A549 (cell line): ENCODE data around the gene LAMTOR2. TPM values are rescaled to one million over a fixed set of nuclear protein-coding genes. Genes with fewer than 3 reads are reported as not detected.
A peak's percentile ranks its signal among the peaks of the same experiment; 100 is the strongest.

Experiments
- ATAC-seq, 2 experiments: fragments of 200-7000 bp in 1 of 2; fragments of >200 bp in 1 of 2; cut with Nextera tagmentation in 1 of 2; cut with Tn5 transposase in 1 of 2; 3 replicates each; pipeline versions ENCODE4 v1.8.0 to v1.9.1; 2018 to 2020; ENCODE audit warnings: mild to moderate bottlenecking in 1 of 2, moderate library complexity in 1 of 2
- CTCF ChIA-PET: fragments of 300-600 bp; sonication (Branson Sonifier 250); formaldehyde crosslinking; extraction: SDS; loops from one replicate; lab custom pipeline; 2021; ENCODE audit warnings: antibody characterized with exemption, inconsistent platforms; lab: Yijun Ruan, JAX
- POLR2A ChIA-PET: fragments of 350-600 bp; formaldehyde crosslinking; extraction: SDS; loops from one replicate; lab custom pipeline; 2021; ENCODE audit warnings: antibody characterized with exemption, inconsistent platforms; lab: Yijun Ruan, JAX
- DNase-seq, 2 experiments: peaks; one replicate each; pipeline versions ENCODE4 v3.0.0 to v3.0.0-alpha.2; 2011 to 2016; ENCODE audit warnings: low read depth in 1 of 2, low spot score in 1 of 2
- FAIRE-seq: peaks from 2 replicates; lab custom pipeline; 2011; peaks lifted over from hg19 to GRCh38; lab: Jason Lieb, UNC
- H3K27ac ChIP-seq, 2 experiments: fragments of >200 bp; sonication (Bioruptor Twin); formaldehyde crosslinking; 3 replicates each; pipeline ENCODE4 v1.5.1; 2016 to 2017
- H3K4me1 ChIP-seq: fragments of >200 bp; sonication (Bioruptor Twin); formaldehyde crosslinking; 3 replicates; pipeline ENCODE4 v1.6.1; 2016
- H3K4me2 ChIP-seq: fragments of >200 bp; sonication (Bioruptor Twin); formaldehyde crosslinking; 3 replicates; pipeline ENCODE4 v1.6.1; 2016
- H3K4me3 ChIP-seq: fragments of >200 bp; sonication (Bioruptor Twin); formaldehyde crosslinking; 3 replicates; pipeline ENCODE4 v1.5.1; 2016
- H3K9me3 ChIP-seq: fragments of >200 bp; sonication (Bioruptor Twin); formaldehyde crosslinking; 3 replicates; pipeline ENCODE4 v1.6.1; 2016
- CBX2 ChIP-seq: fragments of 200-600 bp; sonication (generic); IDR thresholded peaks from 2 replicates; pipeline ENCODE4 v1.6.1; 2016; ENCODE audit warnings: low read depth, mild to moderate bottlenecking, borderline replicate concordance
- CHD4 ChIP-seq: fragments of 200-600 bp; sonication (generic); IDR thresholded peaks from 2 replicates; pipeline ENCODE4 v1.6.1; 2016; ENCODE audit warnings: antibody characterized with exemption, mild to moderate bottlenecking, borderline replicate concordance
- EHF ChIP-seq: fragments of 250-450 bp; sonication (Bioruptor Pico); IDR thresholded peaks from 2 replicates; pipeline ENCODE4 v1.5.0; 2020; ENCODE audit warnings: mild to moderate bottlenecking
- EHMT2 ChIP-seq: fragments of 200-600 bp; sonication (generic); IDR thresholded peaks from 2 replicates; pipeline ENCODE4 v1.6.1; 2016; ENCODE audit warnings: antibody characterized with exemption, low read depth, mild to moderate bottlenecking, moderate library complexity
- ESRRA ChIP-seq: fragments of 150-350 bp; IDR thresholded peaks from 2 replicates; pipeline ENCODE4 v1.6.1; 2014; ENCODE audit warnings: mild to moderate bottlenecking, low read length, borderline replicate concordance
- FOXS1 ChIP-seq: fragments of 250-450 bp; sonication (Bioruptor Pico); IDR thresholded peaks from 2 replicates; pipeline ENCODE4 v1.5.0; 2020; ENCODE audit warnings: mild to moderate bottlenecking, moderate library complexity
- HOXB13 ChIP-seq: fragments of 250-450 bp; sonication (Bioruptor Pico); IDR thresholded peaks from 2 replicates; pipeline ENCODE4 v1.5.0; 2020; ENCODE audit warnings: low read depth, mild to moderate bottlenecking, moderate library complexity
- KDM1A ChIP-seq: fragments of 200-600 bp; sonication (generic); IDR thresholded peaks from 2 replicates; pipeline ENCODE4 v1.6.1; 2016; ENCODE audit warnings: low read depth, mild to moderate bottlenecking
- KDM5A ChIP-seq: fragments of 200-600 bp; sonication (generic); IDR thresholded peaks from 2 replicates; pipeline ENCODE4 v1.6.1; 2016; ENCODE audit warnings: antibody characterized with exemption, mild to moderate bottlenecking
- MAZ ChIP-seq: fragments of 150-350 bp; IDR thresholded peaks from 2 replicates; pipeline ENCODE4 v1.6.1; 2014; ENCODE audit warnings: antibody characterized with exemption, low read depth, low read length, borderline replicate concordance
- MYC ChIP-seq: IDR thresholded peaks from 2 replicates; pipeline ENCODE4 v1.6.1; 2012; ENCODE audit warnings: mild to moderate bottlenecking, inconsistent platforms, low read length, improper control_type of control experiment, borderline replicate concordance
- RAD21 ChIP-seq, 2 experiments: fragments of >200 bp in 1 of 2; sonication (Bioruptor Twin) in 1 of 2; formaldehyde crosslinking in 1 of 2; IDR thresholded peaks in 1 of 2; conservative IDR thresholded peaks in 1 of 2; 2 replicates in 1 of 2; 3 replicates in 1 of 2; pipeline ENCODE4 v1.6.1; 2012 to 2018; ENCODE audit warnings: inconsistent platforms in 1 of 2
- RARB ChIP-seq: fragments of 250-450 bp; sonication (Bioruptor Pico); IDR thresholded peaks from 2 replicates; pipeline ENCODE4 v1.8.0; 2021; ENCODE audit warnings: mild to moderate bottlenecking, moderate library complexity
- SMC3 ChIP-seq: fragments of >200 bp; sonication (Bioruptor Twin); formaldehyde crosslinking; IDR thresholded peaks from 3 replicates; pipeline ENCODE4 v1.6.1; 2018; ENCODE audit warnings: inconsistent platforms
- TFCP2L1 ChIP-seq: fragments of 250-450 bp; sonication (Bioruptor Pico); IDR thresholded peaks from 2 replicates; pipeline ENCODE4 v1.5.0; 2021; ENCODE audit warnings: mild to moderate bottlenecking
- TP53 ChIP-seq: fragments of 250-450 bp; sonication (Bioruptor Pico); IDR thresholded peaks from 2 replicates; pipeline ENCODE4 v1.5.0; 2021; ENCODE audit warnings: mild to moderate bottlenecking, moderate library complexity
- ZFP36 ChIP-seq: fragments of 450-650 bp; IDR thresholded peaks from 2 replicates; pipeline ENCODE4 v1.6.1; 2014; ENCODE audit warnings: borderline replicate concordance; ENCODE audit not compliant: partially characterized antibody
- ZSCAN20 ChIP-seq: fragments of 250-450 bp; sonication (Bioruptor Pico); IDR thresholded peaks from 2 replicates; pipeline ENCODE4 v1.8.0; 2022; ENCODE audit warnings: mild to moderate bottlenecking, moderate library complexity
- WGBS: methylation state at CpG from one replicate; pipeline ENCODE4 v1.1.6; 2017; ENCODE audit errors: missing lambda C conversion rate; 5-methylcytosine and 5-hydroxymethylcytosine counted together
- polyA plus RNA-seq, 4 experiments: library from polyadenylated mRNA; depleted of rRNA in 3 of 4; stranded (reverse); fragments of >200 nt; fragmentation: RNase III in 1 of 4; extraction: RNeasy Plus Mini Kit Qiagen cat#74134 plus additional on column Dnase treatment in 1 of 4; gene quantifications; 2 replicates in 3 of 4; 3 replicates in 1 of 4; pipeline ENCODE4 v1.2.3, GENCODE V29; 2011 to 2017
- TF ChIP-seq, protein P1 (sequence below): IDR thresholded peaks from 2 replicates; pipeline ENCODE4 v1.6.1; 2012
- TF ChIP-seq, protein P2 (sequence below): fragments of >200 bp; sonication (Bioruptor Twin); formaldehyde crosslinking; IDR thresholded peaks from 3 replicates; pipeline ENCODE4 v1.6.1; 2016
- TF ChIP-seq, protein P3 (sequence below): IDR thresholded peaks from 2 replicates; pipeline ENCODE4 v1.6.1; 2012; ENCODE audit warnings: low read depth, borderline replicate concordance
- TF ChIP-seq, protein P4 (sequence below): fragments of 450-650 bp; IDR thresholded peaks from 2 replicates; pipeline ENCODE4 v1.6.1; 2014; ENCODE audit warnings: antibody characterized with exemption

LAMTOR2 gene
- polyA plus RNA-seq, 2 of the 4 experiments (the other 2 are of a cell fraction), result 63.0 to 171 TPM

- Histone ChIP-seq H3K4me2 (peak overlapping the region; percentile 100), H3K27ac (peak overlapping the region in 1 of 2 experiments; percentile 93; a peak in 3 of 6 replicates), H3K4me3 (peak overlapping the region; percentile 83; the same call in 2 of the 3 replicates), H3K9me3 (no peaks in the 10 kb centered on the region), H3K4me1 (peaks cover 14% of the 10 kb centered on the region; the same call in 2 of the 3 replicates)
- ChIA-PET CTCF (no interaction called here), POLR2A (no interaction called here)
- no peak for ATAC-seq
- FAIRE-seq, result no peak
- TF ChIP-seq TFCP2L1 (no peak), RARB (no peak), CHD4 (no peak), SMC3 (no peak), RAD21 (conservative IDR thresholded peaks at IDR 0.05 in 1 of 2, IDR thresholded peaks at IDR 0.05 in 1 of 2) (no peak), FOXS1 (no peak), MYC (no peak), HOXB13 (CRISPR knock-in tag) (no peak), ZFP36 (no peak), ESRRA (no peak), KDM1A (no peak), EHF (CRISPR knock-in tag) (no peak), KDM5A (no peak), ZSCAN20 (CRISPR knock-in tag) (no peak)
- TF ChIP-seq, protein P1, sequence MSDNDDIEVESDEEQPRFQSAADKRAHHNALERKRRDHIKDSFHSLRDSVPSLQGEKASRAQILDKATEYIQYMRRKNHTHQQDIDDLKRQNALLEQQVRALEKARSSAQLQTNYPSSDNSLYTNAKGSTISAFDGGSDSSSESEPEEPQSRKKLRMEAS, result no peak
- TF ChIP-seq, protein P2, sequence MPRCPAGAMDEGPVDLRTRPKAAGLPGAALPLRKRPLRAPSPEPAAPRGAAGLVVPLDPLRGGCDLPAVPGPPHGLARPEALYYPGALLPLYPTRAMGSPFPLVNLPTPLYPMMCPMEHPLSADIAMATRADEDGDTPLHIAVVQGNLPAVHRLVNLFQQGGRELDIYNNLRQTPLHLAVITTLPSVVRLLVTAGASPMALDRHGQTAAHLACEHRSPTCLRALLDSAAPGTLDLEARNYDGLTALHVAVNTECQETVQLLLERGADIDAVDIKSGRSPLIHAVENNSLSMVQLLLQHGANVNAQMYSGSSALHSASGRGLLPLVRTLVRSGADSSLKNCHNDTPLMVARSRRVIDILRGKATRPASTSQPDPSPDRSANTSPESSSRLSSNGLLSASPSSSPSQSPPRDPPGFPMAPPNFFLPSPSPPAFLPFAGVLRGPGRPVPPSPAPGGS, result no peak
- TF ChIP-seq, protein P3, sequence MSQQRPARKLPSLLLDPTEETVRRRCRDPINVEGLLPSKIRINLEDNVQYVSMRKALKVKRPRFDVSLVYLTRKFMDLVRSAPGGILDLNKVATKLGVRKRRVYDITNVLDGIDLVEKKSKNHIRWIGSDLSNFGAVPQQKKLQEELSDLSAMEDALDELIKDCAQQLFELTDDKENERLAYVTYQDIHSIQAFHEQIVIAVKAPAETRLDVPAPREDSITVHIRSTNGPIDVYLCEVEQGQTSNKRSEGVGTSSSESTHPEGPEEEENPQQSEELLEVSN, result no peak
- 68% methylated on average over 3 of the region's 4 CpGs for WGBS
- DNase-seq, result no peak
Observed at GRCh38 chr1:156080863-156081179, 26.2 kb downstream of the LAMTOR2 start.

DNA sequence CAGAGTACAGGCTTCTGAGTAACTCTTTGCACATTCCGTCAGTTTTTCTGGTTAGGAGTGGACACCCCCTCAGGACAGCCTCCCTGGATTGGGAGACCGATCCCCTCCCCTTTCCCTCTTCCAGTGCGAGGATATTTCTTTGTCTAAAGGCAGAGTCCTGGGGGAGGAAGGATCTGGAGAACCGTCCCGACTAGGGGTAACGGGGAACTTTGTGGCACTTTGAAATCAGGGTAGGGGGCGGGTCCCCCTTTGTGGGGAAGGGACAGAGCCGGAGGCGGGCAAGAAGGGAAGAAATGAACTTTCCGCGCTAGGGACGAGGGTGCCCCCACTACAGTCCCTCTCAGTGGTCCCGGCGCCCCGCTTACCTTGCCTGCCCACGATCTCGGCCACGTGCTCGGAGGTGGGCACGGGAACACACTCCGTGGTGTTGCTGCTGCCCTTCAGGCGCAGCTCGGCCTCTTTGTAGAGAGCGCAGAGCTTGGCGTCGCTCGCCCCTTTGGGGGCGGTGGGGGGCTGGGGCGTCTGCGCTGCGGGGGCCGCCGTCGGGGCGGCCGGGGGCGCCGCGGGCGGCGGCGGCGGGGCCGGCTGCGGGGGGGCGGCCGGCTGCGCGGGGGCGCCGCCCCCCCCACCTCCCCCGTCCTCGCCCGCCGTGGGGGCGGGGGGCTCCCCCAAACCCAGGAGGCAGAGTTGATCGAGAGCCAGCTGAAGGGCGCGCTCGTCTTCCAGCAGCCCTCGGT is 26.8 kb downstream of the LAMTOR2 start:
- Histone ChIP-seq H3K4me3 (peak overlapping the region; percentile 83), H3K4me2 (peak overlapping the region; percentile 100), H3K4me1 (peaks cover 19% of the 10 kb centered on the region), H3K9me3 (no peaks in the 10 kb centered on the region), H3K27ac (peak overlapping the region; percentile 88 to 93)
- DNase-seq (no peak), FAIRE-seq (no peak), ATAC-seq (no peak)
- TF ChIP-seq KDM5A, result no peak
- TF ChIP-seq, protein P1, result peak; percentile 72
- TF ChIP-seq MAZ, result no peak
- 62% methylated on average over 13 of the region's 61 CpGs for WGBS
- POLR2A ChIA-PET, result no interaction called here
- CTCF ChIA-PET, result interaction anchor here (0.6 to 29.4 kb wide), 6 partner anchors 21 to 620 kb away, joined by 3 to 2239 read pairs (median 4); partner anchors contain the start of genes LMNA and SEMA4A

DNA sequence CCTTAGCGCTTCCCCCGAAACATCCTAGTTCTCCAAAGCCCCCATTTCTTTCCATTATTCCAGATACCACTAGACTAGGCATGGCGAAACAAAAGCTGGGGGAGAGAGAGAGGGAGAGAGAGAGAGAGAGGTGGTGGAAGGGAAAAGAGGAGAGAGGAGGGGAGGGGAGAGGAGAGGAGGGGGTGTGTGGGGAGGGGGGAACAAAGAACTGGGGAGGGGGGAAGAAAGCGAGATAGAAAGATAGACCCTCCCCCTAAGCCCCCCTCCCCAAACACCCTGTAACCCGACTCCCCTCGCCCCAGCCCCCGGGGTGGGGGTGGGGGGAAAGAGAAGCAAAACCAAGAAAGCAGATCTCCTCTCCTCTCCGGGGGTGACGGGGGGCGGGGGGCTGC is 27.3 kb downstream of the LAMTOR2 start:
- ChIA-PET CTCF (interaction anchor here (0.6 to 29.4 kb wide), 8 partner anchors 9 to 621 kb away, joined by 3 to 2239 read pairs (median 4); partner anchors contain the start of genes LMNA and SEMA4A), POLR2A (interaction anchor here (1.1 to 1.4 kb wide), 2 partner anchors 32 to 44 kb away, joined by 3 to 4 read pairs; no protein-coding TSS in a partner anchor)
- no peak for FAIRE-seq
- 4% methylated on average over 3 of the region's 10 CpGs for WGBS
- peak overlapping the region; percentile 83 for H3K4me3 ChIP-seq
- peak overlapping the region; percentile 100 for H3K4me2 ChIP-seq
- TF ChIP-seq FOXS1 (no peak), TP53 (CRISPR knock-in tag) (no peak), MYC (no peak), TFCP2L1 (no peak), MAZ (no peak), EHMT2 (no peak), CBX2 (no peak)
- TF ChIP-seq, protein P4, sequence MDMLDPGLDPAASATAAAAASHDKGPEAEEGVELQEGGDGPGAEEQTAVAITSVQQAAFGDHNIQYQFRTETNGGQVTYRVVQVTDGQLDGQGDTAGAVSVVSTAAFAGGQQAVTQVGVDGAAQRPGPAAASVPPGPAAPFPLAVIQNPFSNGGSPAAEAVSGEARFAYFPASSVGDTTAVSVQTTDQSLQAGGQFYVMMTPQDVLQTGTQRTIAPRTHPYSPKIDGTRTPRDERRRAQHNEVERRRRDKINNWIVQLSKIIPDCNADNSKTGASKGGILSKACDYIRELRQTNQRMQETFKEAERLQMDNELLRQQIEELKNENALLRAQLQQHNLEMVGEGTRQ, result no peak
- TF ChIP-seq, protein P1, result no peak
- TF ChIP-seq, all 56 proteins: peak for 0
- Histone ChIP-seq H3K9me3 (no peaks in the 10 kb centered on the region), H3K4me1 (peaks cover 25% of the 10 kb centered on the region), H3K27ac (peak overlapping the region; percentile 88 to 93)
- DNase-seq (no peak), ATAC-seq (0 out of 6 replicates have a peak, but pooled peaks of 1 of the 2 experiments have one; percentile 2)
